GM12891 (cell line): Measurements from ENCODE around the gene MOGAT1.

Experiments used
- PAX5 ChIP-seq: IDR thresholded peaks from 2 replicates; pipeline ENCODE4 v1.6.1; 2011; ENCODE audit warnings: low read length, moderate library complexity, mild to moderate bottlenecking; ENCODE audit not compliant: insufficient read depth, severe bottlenecking
- POLR2A ChIP-seq: IDR thresholded peaks from 2 replicates; pipeline ENCODE4 v1.6.1; 2011; ENCODE audit warnings: low read depth, low read length, control low read depth
- POLR2AphosphoS5 ChIP-seq: IDR thresholded peaks from 2 replicates; pipeline ENCODE4 v1.6.1; 2011; ENCODE audit warnings: low read depth, low read length, control low read depth
- POU2F2 ChIP-seq: IDR thresholded peaks from 2 replicates; pipeline ENCODE4 v1.6.1; 2011; ENCODE audit warnings: low read depth, mild to moderate bottlenecking, control low read depth, low read length, moderate library complexity
- SPI1 ChIP-seq: IDR thresholded peaks from 2 replicates; pipeline ENCODE4 v1.6.1; 2011; ENCODE audit warnings: low read depth, low read length, control low read depth
- TAF1 ChIP-seq: IDR thresholded peaks from 2 replicates; pipeline ENCODE4 v1.6.1; 2011; ENCODE audit warnings: low read depth, low read length, control low read depth

GRCh38 chr2:222722327-222722946, 51.0 kb downstream of the MOGAT1 start:
- TF ChIP-seq POLR2A = no peak
- no peak for TF ChIP-seq TAF1
- no peak for TF ChIP-seq POLR2AphosphoS5
- TF ChIP-seq POU2F2 = peak; percentile 85
- no peak for TF ChIP-seq SPI1
- no peak for TF ChIP-seq PAX5
